ENCODE measurements around the gene SNX25.
"Not testable (repeated sequence)": the region's sequence is repeated elsewhere in the genome, so short reads cannot be mapped to it uniquely, and the experiment has no call there.

The SNX25 gene

DNA sequence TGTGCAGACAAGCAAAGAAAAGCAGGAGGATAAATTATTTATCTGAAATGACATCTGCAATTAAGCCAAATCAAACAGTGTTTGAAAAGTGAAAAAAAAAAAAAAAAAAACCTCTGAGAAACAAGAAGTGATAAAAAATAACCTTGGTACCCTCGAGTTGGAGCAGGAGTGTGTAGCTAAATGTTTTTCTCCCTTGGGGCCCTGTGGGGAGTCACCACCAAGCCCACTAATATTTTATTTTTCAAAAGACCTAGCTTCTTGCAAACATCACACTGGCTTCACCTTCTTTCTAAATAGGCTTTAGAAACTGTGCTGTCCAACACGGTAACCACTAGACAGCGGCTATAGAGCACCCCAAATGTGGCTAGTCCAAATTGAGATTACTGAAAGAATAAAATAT is 47.7 kb downstream of the SNX25 start:
- in situ Hi-C loops (cut with HindIII; ENCODE audit: low sequenced_read_pairs), result no loop called here

DNA sequence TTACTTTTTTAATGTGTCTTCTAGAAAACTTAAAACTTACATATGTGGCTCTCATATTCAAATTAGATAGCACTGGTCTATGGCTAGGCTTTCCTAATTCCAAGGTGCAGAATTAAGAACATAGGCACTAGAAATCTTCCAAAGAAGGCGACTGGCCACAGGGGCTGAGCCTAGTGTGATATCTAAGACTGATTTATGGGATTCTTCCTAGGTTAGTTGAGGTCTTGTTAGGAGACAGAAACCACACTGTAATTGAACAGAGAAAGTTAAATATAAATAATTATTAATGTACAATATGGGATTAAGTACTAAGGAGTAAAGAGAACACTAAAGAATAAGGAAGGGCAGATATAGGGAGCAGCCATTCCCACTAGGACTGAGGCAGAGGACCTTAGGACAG is 48.3 kb downstream of the SNX25 start:
- in situ Hi-C loops (cut with HindIII; ENCODE audit: low sequenced_read_pairs), result no loop called here

DNA sequence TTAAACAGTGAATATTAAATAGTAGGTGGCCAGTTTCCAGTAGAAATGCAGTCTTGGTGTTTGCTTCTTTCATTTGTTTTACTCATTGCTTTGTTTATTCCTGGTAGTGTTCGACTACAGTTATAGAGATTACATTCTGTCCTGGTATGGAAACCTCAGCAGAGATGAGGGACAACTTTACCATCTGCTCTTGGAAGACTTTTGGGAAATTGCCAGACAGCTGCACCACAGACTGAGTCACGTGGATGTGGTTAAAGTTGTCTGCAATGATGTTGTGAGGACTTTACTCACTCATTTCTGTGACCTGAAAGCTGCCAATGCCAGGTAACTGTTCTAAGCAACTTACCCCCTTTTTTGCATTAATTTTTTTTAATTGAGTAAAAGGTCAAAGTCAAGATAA is 49.3 kb downstream of the SNX25 start:
- in situ Hi-C loops (cut with HindIII; ENCODE audit: low sequenced_read_pairs), result not testable (repeated sequence)

DNA sequence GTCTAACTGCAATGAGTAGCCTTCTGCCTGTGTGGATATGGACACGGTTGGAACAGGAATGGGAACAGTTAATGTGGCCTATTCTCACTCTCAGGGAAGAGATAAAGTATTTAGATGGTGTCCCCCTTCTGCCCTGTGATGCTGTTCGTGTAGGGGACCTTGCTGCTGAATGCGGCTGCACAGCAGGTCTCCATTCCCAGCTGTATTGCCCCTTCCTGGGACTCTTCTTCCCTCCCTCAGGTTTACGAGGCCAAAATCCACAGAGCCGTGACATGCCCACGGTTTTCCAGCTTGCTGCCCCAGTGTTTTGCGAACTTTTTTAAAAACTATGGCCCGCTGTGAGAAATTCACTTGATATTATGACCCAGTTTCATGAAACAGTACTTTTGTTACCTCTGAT is 50.3 kb downstream of the SNX25 start:
- in situ Hi-C loops (cut with HindIII; ENCODE audit: low sequenced_read_pairs), result no loop called here

DNA sequence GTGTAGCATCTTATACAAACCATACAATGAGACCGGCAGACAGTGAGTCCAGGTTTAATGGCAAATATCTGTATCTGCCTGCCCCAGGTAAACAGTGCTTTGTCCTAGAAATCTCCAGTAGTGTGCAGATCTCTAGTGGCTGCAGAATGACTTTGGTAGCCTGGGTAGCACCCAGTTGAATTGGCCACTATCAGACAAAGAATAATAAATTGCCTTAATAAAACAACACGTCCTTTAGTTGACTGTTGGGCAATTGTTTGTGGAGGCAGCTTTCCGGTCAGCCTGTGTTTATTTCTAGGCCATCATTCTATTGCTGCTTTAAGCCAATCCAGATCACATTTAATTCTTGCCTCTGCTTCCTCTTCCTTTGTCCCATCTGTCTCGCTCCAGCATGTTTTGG is 52.5 kb downstream of the SNX25 start:
- in situ Hi-C loops (cut with HindIII; ENCODE audit: low sequenced_read_pairs), result no loop called here

DNA sequence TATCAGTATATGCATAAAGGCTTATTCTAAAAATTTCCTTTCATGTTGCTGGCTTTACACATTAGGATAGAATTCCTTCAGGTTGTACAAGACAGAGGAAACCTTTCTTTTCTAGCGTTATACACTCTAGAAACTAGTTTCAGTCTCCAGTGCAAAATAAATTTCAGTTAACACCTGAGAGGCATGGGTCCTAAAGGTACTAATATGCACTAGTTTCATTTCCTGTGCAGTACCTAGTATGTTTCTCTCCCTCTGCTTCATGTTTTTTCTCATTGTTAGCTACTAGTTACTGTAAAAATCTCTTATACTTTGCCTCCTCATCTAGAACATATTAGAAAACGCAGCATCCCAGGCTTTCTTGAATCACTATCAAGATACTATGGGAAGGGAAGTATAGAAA is 54.0 kb downstream of the SNX25 start:
- in situ Hi-C loops (cut with HindIII; ENCODE audit: low sequenced_read_pairs), result no loop called here

DNA sequence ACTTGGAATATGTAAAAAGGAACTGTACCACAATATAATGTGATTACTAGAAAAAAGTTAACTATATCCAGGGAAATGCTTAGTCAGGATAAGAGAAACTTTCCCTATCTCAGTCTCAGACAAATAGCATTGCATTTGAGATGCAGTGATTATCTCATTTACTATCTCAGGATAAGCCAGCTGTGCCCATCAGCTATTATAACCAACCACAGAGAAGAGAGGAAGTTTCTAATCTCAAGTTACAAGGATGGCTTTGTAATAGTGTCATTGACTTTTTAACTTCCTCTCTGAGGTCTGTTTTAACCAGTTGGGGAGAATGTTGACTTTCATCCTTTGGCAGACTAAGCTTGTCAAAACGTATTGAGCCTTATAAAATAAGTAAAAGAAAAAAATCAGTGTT is 56.5 kb downstream of the SNX25 start:
- in situ Hi-C loops (cut with HindIII; ENCODE audit: low sequenced_read_pairs), result no loop called here

DNA sequence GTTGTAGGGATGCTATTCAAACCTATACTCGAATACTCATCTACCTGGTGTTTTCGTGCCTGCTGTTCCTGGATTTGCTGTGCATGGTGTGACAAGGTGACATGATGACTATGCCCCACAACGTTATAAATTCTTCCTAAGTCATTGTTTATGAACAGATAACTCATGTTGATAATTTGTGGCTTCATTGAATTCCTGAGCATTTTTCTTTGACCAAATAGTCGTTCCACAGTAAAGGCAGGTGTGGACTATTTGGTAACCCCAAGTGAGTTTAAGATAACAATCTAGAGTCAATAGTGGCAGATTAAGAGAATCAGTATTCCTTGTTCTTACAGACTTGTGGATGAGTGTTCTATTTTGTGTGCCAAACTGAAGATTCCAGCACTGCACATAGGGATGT is 59.9 kb downstream of the SNX25 start:
- in situ Hi-C loops (cut with HindIII; ENCODE audit: low sequenced_read_pairs), result no loop called here

DNA sequence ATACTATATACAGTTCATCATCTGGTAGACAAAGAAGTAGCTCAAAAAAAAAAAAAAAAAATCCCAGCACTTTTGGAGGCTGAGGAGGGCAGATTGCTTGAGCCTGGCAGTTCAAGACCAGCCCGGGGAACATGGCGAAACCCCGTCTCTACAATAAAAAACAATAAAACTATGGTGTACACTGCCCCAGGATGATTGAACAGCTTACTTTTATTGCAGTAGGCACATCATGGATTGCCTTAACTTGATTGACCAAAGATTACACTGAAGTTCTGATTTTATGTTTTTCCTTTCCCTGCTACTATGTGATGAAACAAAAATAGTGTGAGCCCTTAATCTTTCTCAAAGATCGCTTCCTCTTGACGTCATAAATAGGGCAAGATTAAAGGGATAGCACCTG is 60.6 kb downstream of the SNX25 start:
- in situ Hi-C loops (cut with HindIII; ENCODE audit: low sequenced_read_pairs), result no loop called here

DNA sequence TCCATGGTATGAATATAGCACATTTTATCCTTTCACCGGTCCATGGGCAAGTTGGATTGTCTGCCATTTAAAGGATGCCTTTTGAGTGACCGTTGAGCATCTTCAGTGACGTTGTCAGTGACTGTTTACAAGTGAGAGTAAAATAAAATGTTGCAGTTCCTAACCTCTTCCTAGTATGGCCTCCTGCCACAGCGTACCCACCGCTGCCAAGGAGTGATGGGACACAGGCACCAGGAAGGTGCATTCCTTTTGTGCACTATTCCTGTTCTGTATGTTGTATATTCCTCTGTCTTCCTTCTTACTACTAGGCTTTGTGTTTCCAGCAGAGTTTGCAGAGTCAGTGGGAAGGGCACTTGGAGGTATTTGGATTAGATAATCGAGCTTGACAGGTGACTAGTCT is 61.5 kb downstream of the SNX25 start:
- in situ Hi-C loops (cut with HindIII; ENCODE audit: low sequenced_read_pairs), result no loop called here

DNA sequence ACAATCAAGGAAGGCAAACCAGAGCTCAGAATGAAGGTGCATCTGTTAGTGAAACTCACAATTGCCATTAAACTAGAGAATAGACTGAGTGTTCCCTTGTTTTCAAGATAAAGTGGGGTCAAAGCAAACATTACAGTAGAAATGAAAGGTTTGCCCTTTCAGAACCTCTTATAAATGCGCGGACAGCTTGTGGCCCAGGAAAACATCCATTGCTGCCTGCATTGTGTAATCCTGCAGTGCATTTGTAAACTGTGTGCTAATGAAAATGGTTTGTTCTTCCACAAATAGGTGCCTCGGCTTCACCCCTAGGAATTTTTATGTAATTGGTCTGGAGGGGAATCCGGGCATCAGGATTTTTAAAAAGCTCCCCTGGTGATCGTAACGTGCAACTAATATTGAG is 62.8 kb downstream of the SNX25 start:
- in situ Hi-C loops (cut with HindIII; ENCODE audit: low sequenced_read_pairs), result no loop called here

DNA sequence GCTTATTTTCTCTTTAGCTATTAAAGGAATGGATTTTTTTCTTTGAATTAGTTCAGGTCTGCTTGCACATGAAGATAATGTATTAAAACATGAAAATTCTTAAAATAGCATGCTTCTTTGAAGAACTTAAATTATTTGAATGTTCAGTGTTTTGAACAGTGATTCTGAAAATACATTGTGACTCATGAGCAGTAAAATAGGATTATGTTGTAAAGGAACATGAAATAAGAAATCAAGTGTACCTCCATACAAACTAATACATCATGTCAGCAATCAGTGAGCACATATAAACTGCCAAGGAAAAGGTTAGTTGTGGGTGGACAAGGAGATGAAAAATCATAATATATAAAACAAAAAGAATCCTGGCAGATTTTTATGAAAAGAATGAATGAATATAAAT is 66.1 kb downstream of the SNX25 start:
- in situ Hi-C loops (cut with HindIII; ENCODE audit: low sequenced_read_pairs), result no loop called here

DNA sequence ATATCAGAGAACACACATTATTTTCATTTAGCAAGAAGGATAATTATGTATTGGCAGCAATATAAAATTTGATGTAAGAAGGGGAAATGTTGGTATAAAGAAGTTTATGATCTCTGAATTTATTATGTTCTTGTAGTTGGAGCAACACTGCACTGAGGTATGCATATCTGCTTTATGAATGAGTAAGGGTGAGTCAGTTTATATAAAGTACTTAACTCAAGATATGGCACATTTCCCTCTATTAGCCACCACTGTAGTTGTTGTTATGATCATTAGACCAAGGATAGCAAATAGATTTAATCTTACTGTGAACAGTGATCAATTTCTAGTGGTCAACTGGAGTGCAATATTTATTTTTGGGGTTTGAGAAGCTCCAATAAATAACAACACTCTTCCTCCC is 66.6 kb downstream of the SNX25 start:
- in situ Hi-C loops (cut with HindIII; ENCODE audit: low sequenced_read_pairs), result no loop called here

DNA sequence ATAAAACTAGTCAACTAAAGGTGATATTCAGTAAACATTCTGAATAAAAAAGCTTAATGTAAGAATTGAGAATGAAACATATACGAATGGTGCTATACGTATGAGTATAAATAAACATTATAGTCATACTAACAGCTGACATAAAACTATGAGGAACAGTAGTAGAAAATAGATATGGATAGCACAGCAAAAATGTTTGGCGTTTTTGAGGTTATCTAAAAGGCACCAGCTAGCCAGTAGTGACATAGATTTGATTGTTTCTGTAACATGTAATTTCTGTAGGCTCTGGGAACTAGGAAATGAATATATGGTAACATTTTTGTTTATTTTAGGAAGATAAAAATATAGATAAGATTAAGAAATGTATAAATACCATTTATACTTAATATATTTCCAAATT is 69.3 kb downstream of the SNX25 start:
- in situ Hi-C loops (cut with HindIII; ENCODE audit: low sequenced_read_pairs), result no loop called here

DNA sequence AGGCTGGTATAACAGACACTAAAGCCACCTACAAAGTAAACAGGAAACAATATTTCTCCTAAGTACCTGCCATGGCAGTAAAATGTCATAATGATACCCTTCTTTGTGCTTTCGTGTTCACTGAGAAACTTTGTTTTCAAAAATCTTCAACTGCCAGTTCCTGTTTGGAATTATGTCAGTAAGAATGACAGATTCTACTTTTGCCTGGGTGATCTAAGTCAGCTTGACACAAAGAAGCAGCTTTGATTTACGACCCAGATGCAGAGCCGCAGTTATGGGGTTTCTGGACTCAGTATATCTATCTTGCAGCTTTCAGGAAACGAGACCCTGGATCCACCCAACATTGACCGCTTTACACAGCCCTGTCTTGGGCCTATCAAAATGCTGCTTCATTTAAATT is 71.2 kb downstream of the SNX25 start:
- in situ Hi-C loops (cut with HindIII; ENCODE audit: low sequenced_read_pairs), result no loop called here

DNA sequence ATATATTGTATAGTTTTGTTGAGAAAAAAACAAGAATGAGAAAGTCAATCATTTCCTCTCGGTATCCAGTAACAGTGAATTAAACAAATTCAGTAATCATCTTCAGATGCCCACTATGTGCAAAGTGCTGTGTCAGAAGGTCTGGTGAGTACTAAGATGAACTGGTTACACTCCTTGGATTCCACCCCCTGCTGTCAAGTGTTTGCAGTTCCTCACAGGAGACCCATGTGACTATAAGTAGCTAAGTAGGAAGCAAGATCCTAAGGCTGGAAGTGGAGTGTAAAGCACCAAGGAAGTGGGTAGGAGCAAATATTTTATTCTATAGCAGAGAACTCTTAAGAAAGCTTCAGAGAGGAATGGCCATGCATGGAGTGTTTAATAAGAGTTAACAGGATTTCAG is 73.6 kb downstream of the SNX25 start:
- in situ Hi-C loops (cut with HindIII; ENCODE audit: low sequenced_read_pairs), result no loop called here

DNA sequence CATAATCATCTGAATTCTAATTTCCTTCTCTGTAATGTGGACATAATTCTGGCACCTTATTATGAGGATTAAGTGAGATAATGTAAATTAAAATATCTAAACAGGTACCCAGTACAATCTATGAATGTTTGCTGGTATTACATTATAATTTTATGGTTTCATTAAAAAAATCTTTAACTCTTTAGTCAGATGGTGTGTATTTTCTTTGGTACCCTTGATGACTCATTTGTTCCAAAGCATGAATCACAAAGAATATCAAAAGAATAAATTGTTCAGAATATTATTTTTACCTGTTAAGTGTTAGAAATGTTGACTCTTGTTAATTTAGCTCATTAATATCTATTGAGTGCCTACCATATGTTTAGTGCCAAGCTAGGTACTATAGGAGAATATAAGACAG is 74.3 kb downstream of the SNX25 start:
- in situ Hi-C loops (cut with HindIII; ENCODE audit: low sequenced_read_pairs), result no loop called here

DNA sequence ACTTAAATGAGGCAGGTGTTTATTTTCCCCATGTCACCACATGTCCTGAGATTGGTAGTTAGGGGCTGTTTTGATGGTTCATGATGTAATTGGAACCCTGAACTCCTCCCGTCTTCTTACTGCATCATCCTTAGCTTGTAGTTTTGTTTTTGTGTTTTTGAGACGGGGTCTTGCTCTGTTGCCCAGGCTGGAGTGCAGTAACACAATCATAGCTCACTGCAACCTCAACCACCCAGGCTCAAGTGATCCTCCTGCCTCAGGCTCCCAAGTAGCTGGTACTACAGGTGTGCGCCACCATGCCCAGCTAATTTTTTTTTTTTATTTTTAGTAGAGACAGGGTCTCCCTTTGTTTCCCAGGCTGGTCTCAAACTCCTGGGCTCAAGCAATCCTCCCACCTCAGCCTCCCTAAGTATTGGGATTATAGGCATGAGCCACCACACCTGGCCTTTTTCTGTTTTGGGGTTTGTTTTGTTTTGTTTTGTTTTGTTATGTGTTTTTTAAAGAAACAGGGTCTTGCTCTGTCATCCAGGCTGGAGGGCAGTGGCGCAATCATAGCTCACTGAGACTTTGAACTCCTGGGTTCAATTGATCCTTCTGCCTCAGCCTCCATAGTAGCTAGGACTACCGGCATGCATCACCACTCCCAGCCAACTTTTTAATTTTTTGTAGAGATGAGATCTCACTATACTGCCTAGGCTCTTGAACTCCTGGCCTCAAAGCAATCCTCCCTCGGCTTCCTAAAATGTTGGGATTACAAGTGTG is 76.4 kb downstream of the SNX25 start:
- in situ Hi-C loops (cut with HindIII; ENCODE audit: low sequenced_read_pairs), result no loop called here

DNA sequence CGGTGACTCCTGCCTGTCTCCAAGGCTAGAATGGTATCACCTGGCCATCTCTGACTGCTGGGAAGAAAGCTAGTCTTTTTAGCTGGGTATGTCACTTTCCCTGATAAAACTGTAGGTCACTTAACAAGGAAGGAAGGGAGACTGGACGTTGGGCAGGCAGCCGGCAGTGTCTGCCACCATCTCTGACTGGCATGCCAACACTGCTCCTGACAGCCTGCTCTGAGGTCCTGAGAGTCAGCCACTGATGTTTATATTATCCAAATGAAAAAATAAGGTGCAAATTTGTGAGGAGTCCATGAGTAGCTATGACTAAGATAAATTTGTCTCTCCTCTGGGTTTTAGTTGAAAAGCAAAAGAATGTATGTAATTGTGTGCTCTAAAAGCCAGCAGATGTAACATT is 77.2 kb downstream of the SNX25 start:
- in situ Hi-C loops (cut with HindIII; ENCODE audit: low sequenced_read_pairs), result no loop called here

DNA sequence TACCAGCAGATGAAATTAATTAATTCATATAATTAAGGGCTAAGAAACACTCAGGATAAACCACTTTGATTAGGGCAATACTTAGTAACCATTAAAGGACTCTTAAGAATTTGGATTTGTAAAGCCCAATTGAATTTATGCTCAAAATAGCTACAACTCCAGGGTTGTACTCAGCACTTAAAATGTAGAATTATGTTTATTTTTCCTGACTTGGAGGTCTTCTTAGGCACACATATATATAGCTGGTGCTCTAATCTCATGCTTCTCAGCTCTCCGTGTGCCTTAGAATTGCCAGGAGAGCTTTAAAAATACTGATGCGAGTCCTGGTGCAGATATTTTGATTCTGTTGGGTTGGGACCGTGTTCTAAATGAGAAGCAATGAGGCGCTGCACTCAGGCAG is 77.6 kb downstream of the SNX25 start:
- in situ Hi-C loops (cut with HindIII; ENCODE audit: low sequenced_read_pairs), result no loop called here

DNA sequence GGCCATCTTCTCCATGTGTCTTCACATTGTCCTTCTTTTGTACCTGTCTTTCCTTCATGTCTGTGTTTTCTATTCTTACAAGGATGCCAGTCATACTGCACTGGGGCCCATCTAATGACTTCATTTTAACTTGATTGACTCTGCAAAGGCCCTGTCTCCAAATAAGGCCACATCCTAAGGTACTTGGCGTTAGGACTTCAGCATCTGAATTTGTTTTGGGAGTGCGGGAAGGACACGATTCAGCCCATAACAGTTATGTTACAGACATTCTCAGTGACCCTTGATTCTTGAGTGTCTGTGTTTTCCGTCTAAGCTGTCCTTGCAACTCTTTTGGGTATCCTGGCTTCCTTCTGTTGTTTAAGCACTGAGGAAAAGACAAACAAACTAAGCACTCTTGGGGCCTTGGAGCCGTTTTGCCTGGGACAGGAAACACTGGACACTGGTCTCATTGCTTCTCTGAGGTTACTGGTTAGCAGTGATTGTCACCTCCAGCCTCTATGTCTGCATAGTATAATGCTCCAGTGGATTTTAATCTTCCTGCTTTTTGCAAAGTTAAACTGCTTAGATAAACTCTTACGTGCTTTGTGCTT is 80.7 kb downstream of the SNX25 start:
- in situ Hi-C loops (cut with HindIII; ENCODE audit: low sequenced_read_pairs), result no loop called here

DNA sequence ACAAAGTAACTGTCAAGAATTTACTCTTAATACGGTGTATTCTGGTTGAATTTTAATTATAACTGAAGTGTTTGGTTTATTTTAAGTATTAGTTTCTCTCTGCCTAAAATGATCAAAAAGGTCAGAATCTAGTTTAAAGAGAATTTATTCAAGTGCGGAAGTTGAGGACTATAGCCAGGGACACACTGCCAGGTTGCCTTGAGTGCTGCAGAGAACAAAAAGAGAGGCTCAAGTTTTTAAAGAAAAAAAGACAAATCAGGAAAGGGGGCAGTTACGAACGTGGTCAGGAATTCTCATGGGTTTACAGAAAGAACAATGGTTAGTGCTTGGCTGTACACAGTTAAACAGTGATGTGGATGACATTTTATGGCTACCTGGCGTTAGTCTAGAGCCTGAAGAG is 81.3 kb downstream of the SNX25 start:
- in situ Hi-C loops (cut with HindIII; ENCODE audit: low sequenced_read_pairs), result no loop called here

DNA sequence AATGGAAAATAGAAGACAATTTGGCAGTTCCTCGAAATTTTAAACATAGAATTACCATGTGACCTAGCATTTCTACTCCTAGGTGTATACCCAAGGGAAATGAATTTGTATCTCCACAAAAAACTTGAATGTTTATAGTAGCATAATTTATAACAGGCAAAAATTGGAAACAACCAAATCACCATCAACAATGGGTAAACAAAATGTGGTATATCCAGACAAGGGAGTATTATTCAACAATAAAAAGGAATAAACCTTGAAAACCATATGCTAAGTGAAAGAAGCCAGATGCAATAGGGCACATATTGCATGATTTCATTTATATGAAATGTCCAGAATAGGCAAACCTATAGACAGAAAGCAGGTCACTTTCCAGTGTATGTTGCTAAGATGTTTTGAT is 83.8 kb downstream of the SNX25 start:
- in situ Hi-C loops (cut with HindIII; ENCODE audit: low sequenced_read_pairs), result no loop called here

Data from endothelial cell of hepatic sinusoid (primary cell).